Loucy (cell line): ENCODE data around the gene SYCP3.

Experiments used
- CTCF ChIP-seq: fragments of 200-600 bp; sonication (generic); conservative IDR thresholded peaks from 2 replicates; pipeline ENCODE4 v1.5.1; 2014; ENCODE audit warnings: mild to moderate bottlenecking, antibody characterized with exemption, low read length
- EZH2phosphoT487 ChIP-seq: fragments of 200-600 bp; IDR thresholded peaks from 2 replicates; pipeline ENCODE4 v1.6.1; 2018; ENCODE audit warnings: antibody characterized with exemption, mild to moderate bottlenecking, moderate library complexity, borderline replicate concordance

- TF ChIP-seq CTCF (no peak), EZH2phosphoT487 (no peak)
These were observed 42.7 kb downstream of the SYCP3 start for GRCh38 chr12:101696251-101697196.
